LNCAP (cell line): ENCODE data around the gene NUDT9.

ENCODE experiments used
- TF ChIP-seq, protein P1 (sequence below): fragments of 450-650 bp; IDR thresholded peaks from 2 replicates; pipeline ENCODE4 v1.5.1; 2017; ENCODE audit warnings: mild to moderate bottlenecking

Gene NUDT9

DNA sequence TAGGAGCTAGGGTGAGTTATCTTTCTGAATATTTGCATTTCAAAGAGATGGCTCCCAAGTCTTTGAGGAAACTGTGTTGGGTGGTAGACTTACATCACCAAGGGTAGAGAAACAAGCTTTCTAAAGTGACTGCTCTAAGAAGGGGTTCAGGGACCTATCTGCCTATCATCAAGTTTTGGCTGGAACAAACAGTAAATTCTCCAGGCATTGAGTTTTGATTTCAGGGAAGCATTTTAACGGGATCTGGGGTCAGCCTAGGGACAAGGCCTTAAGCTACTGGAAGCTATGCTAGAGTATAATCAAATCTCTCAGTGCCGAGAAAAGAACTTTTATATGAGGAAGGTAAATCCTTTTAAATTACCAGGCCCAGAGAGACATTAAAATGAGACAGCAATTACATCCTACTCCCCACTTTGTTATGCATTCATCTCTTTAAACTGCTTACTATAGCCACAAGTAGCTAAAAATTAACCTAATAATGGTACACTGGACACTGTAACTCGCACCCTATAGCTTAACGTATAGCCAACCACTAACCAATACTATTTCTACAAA is 2.0 kb upstream of the NUDT9 start:
- TF ChIP-seq, protein P1, sequence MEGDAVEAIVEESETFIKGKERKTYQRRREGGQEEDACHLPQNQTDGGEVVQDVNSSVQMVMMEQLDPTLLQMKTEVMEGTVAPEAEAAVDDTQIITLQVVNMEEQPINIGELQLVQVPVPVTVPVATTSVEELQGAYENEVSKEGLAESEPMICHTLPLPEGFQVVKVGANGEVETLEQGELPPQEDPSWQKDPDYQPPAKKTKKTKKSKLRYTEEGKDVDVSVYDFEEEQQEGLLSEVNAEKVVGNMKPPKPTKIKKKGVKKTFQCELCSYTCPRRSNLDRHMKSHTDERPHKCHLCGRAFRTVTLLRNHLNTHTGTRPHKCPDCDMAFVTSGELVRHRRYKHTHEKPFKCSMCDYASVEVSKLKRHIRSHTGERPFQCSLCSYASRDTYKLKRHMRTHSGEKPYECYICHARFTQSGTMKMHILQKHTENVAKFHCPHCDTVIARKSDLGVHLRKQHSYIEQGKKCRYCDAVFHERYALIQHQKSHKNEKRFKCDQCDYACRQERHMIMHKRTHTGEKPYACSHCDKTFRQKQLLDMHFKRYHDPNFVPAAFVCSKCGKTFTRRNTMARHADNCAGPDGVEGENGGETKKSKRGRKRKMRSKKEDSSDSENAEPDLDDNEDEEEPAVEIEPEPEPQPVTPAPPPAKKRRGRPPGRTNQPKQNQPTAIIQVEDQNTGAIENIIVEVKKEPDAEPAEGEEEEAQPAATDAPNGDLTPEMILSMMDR: no peak

DNA sequence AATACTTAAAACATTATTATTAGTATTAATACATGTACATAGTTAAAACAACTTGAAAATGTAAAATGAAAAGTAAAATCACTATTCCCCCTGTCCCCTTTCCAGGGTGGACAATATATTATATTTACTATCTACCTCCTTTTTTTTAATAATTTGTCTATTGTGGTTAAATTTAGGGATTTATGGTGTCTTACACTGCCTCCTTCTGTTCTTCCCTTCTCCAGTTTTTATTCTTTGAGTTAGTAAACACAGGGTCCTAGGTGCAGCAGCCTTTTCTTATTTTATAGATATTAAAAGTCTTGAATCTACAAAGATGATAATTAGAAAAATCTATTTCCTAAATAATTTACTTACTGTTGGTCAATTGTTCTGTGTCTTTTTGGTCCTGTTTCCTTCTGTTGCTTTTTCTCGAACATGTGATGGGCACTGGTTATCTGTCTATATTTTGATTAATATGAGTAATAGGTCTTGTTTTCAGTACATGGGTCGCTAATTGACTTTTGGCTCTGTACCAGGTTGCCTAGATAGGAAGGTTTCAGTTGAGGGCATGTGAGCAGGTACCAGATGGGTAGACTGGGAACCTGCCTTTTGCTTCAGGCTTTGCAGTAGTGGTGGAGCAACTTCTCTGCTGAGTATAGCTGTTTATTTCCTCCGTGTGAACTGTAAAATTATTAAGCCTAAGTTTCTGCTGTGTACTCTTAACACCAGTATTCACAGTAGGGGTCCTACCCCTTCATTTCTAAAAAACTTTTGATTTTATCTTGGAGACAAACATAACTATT is 1.1 kb downstream of the NUDT9 start:
- TF ChIP-seq, protein P1: peak; percentile 26; the same call in 1 of the 2 replicates

DNA sequence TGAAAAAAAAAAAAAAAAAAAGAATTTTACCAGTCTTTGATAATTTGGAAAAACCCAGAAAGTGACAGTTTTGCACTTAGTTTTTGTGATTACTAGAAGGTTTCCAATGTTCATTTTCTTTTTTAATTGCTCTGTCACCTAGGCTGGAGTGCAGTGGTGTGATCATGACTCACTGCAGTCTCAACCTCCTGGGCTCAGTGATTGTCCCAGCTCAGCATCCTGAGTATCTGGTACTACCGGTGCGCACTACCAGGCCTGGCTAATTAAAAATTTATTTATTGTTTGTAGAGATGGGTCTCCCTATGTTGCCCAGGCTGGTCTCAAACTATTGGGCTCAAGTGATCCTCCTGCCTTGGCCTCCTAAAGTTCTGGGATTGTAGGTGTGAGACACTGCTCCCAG is 3.3 kb downstream of the NUDT9 start:
- TF ChIP-seq, protein P1: no peak

DNA sequence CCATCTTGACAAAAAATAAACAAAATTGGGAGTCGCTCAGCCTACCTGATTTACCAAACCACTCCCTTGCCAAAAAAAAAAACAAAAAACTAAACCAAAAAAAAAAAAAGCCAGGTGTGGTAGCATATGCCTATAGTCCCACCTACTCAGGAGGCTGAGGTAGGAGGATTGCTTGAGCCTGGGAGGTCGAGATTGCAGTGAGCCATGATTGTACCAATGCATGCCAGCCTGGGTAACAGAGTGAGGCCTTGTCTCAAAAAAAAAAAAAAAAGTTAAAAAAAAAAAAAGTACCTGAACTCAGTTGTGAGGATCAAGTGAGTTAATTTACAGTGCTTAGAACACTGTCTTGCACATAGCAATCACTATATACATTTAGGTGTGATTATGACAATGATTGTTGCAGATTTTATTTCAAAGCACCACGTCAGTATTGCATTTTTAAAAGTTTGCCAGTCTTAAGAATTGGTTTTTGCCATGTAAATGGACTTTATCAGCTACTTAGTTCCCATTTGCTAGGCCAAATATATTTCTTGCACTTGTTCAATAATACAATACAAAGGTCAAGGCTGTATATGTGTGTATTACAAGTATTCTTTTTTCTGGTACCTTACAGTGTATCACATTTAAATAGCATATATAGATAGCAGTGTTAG is 4.6 kb downstream of the NUDT9 start:
- TF ChIP-seq, protein P1: no peak

DNA sequence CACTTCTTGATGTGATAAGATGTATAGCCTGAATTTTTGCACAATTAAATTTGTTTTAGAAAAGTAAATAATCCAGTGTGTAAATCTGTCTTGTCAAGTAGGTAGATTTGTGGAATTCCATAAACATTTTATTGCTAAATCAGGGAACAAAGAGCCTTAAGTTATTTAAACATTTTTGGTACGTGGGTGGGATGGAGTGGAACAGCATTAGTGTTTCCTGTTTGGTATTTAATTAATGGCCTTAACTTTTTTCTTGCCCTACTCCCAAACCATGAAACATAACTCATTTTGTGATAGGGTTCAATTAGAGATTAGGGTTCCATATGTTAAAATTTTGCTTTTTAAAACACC is 5.1 kb downstream of the NUDT9 start:
- TF ChIP-seq, protein P1: no peak

DNA sequence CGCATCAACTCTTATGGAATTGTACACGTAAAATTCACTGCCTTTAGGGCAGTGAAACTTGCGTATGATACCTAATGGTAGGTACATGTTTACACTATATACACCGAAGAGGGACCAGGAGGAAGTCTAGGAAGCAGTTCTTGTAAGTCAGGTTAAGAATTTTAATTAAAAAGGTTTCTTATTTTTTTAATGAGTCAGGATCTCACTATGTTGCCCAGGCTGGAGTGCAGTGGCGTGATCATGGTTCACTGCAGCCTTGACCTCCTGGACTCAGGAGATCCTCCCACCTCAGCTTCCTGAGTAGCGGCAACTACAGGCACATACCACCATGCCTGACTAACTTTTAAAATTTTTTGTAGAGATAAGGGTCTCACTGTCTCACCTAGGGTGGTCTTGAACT is 6.6 kb downstream of the NUDT9 start:
- TF ChIP-seq, protein P1: no peak

DNA sequence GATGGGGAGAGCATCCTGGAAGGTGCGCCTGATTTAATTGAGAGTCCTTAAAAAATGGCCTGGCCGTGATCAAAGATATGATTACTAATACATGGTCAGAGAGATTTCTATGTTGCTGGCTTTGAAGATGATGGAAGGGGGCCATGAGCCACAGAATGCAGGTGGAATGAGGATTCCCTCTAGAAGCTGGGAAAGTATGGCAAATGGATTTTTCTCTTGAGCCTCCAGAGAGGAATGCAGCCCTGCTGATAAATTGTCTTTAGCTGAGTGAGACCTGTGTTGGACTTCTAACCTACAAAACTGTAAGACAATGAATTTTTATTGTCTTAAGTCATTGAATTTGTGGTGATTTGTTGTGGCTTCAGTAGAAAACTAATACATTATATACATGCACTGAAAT is 7.7 kb downstream of the NUDT9 start:
- TF ChIP-seq, protein P1: no peak
